ENCODE data around the gene ST6GALNAC4. TPM values are rescaled to one million over a fixed set of nuclear protein-coding genes. Genes with fewer than 3 reads are reported as not detected.
A peak's percentile ranks its signal among the peaks of the same experiment; 100 is the strongest.

Gene ST6GALNAC4
- polyA plus RNA-seq, 1 of the 3 experiments (the other 2 are of a cell fraction) = 30.2 TPM

DNA sequence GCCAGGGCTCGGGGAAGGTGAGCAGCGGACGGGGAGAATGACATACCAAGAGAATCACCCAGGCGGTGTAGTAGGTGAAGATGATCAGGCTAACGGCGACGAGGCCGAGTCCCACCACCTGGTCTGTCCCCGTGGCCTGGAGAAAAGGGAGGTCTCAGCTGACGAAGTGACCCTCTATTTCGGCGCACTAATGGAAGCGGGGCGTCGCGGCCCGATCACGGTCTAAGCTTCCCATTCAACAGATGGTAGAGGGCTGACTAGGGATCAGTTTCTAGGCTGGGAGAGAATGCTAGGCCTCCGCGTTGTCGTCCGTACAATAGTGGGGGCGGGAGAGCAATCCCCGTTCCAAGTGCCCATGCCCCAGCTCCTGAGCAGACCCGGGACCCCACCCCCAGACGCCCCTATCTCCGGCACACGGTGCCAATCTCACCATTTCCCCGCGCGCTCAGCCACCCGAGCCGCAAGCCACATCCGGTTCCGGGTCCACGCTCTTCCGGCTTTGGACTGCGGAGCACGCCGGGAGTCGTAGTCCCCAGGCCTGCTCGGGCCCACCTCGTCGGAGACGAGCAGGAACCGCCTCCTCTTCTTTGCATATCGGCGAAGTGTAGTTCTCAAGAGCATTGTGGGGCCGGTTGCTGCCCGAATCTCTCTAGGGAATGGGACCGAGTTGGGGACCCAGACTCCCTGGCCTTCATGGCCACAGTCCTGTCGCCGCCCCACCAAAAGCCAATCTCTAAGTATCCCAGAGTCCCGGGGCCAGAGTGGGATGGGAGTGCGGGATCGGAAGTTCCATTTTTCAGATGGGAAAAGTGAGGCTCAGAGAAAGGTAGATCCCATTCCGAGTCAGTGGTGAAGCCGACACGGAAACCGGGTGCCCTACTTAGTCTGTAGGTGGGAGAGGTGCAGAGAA is 20.8 kb upstream of the ST6GALNAC4 start, which contains the start of gene DPM2 (continued):
- TF ChIP-seq, protein P1, sequence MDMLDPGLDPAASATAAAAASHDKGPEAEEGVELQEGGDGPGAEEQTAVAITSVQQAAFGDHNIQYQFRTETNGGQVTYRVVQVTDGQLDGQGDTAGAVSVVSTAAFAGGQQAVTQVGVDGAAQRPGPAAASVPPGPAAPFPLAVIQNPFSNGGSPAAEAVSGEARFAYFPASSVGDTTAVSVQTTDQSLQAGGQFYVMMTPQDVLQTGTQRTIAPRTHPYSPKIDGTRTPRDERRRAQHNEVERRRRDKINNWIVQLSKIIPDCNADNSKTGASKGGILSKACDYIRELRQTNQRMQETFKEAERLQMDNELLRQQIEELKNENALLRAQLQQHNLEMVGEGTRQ (IDR thresholded peaks at IDR 0.05; ENCODE audit: borderline replicate concordance, low read depth, low read length) = no peak
- TF ChIP-seq, protein P2, sequence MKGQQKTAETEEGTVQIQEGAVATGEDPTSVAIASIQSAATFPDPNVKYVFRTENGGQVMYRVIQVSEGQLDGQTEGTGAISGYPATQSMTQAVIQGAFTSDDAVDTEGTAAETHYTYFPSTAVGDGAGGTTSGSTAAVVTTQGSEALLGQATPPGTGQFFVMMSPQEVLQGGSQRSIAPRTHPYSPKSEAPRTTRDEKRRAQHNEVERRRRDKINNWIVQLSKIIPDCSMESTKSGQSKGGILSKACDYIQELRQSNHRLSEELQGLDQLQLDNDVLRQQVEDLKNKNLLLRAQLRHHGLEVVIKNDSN (IDR thresholded peaks at IDR 0.05; ENCODE audit: borderline replicate concordance, low read depth) = no peak
- no peak for TF ChIP-seq FOXJ3 (CRISPR knock-in tag; IDR thresholded peaks at IDR 0.05)
- peak; percentile 51; the same call in 1 of the 2 replicates for TF ChIP-seq TAF1 (IDR thresholded peaks at IDR 0.05; ENCODE audit: borderline replicate concordance, low read depth, low read length)
- TF ChIP-seq, protein P3, sequence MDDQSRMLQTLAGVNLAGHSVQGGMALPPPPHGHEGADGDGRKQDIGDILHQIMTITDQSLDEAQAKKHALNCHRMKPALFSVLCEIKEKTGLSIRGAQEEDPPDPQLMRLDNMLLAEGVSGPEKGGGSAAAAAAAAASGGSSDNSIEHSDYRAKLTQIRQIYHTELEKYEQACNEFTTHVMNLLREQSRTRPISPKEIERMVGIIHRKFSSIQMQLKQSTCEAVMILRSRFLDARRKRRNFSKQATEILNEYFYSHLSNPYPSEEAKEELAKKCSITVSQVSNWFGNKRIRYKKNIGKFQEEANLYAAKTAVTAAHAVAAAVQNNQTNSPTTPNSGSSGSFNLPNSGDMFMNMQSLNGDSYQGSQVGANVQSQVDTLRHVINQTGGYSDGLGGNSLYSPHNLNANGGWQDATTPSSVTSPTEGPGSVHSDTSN (IDR thresholded peaks at IDR 0.05) = peak; percentile 49
- TF ChIP-seq JUND (IDR thresholded peaks at IDR 0.05) = no peak
- TF ChIP-seq EP300 (IDR thresholded peaks at IDR 0.05; ENCODE audit: borderline replicate concordance in 1 of 2, low read depth in 1 of 2, low read length in 1 of 2) = no peak
- TF ChIP-seq EZH2phosphoT487 (IDR thresholded peaks at IDR 0.05; ENCODE audit: borderline replicate concordance, low read depth) = no peak
- no peak for TF ChIP-seq FOXM1 (IDR thresholded peaks at IDR 0.05; ENCODE audit: low read depth)
- TF ChIP-seq, protein P4, sequence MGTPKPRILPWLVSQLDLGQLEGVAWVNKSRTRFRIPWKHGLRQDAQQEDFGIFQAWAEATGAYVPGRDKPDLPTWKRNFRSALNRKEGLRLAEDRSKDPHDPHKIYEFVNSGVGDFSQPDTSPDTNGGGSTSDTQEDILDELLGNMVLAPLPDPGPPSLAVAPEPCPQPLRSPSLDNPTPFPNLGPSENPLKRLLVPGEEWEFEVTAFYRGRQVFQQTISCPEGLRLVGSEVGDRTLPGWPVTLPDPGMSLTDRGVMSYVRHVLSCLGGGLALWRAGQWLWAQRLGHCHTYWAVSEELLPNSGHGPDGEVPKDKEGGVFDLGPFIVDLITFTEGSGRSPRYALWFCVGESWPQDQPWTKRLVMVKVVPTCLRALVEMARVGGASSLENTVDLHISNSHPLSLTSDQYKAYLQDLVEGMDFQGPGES (IDR thresholded peaks at IDR 0.05; ENCODE audit: low read depth, low read length) = no peak
- TF ChIP-seq GATA2 (CRISPR knock-in tag; IDR thresholded peaks at IDR 0.05) = no peak
- TF ChIP-seq, protein P5, sequence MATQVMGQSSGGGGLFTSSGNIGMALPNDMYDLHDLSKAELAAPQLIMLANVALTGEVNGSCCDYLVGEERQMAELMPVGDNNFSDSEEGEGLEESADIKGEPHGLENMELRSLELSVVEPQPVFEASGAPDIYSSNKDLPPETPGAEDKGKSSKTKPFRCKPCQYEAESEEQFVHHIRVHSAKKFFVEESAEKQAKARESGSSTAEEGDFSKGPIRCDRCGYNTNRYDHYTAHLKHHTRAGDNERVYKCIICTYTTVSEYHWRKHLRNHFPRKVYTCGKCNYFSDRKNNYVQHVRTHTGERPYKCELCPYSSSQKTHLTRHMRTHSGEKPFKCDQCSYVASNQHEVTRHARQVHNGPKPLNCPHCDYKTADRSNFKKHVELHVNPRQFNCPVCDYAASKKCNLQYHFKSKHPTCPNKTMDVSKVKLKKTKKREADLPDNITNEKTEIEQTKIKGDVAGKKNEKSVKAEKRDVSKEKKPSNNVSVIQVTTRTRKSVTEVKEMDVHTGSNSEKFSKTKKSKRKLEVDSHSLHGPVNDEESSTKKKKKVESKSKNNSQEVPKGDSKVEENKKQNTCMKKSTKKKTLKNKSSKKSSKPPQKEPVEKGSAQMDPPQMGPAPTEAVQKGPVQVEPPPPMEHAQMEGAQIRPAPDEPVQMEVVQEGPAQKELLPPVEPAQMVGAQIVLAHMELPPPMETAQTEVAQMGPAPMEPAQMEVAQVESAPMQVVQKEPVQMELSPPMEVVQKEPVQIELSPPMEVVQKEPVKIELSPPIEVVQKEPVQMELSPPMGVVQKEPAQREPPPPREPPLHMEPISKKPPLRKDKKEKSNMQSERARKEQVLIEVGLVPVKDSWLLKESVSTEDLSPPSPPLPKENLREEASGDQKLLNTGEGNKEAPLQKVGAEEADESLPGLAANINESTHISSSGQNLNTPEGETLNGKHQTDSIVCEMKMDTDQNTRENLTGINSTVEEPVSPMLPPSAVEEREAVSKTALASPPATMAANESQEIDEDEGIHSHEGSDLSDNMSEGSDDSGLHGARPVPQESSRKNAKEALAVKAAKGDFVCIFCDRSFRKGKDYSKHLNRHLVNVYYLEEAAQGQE (IDR thresholded peaks at IDR 0.05; ENCODE audit: low read depth, low read length) = no peak
- no peak for TF ChIP-seq SMC3 (IDR thresholded peaks at IDR 0.05; ENCODE audit: low read depth, low read length)
- TF ChIP-seq NRF1 (IDR thresholded peaks at IDR 0.05; ENCODE audit: low read depth, low read length) = no peak
- no peak for TF ChIP-seq SIN3A (IDR thresholded peaks at IDR 0.05; ENCODE audit: borderline replicate concordance, low read depth, low read length)
- TF ChIP-seq NFIC (IDR thresholded peaks at IDR 0.05; ENCODE audit: borderline replicate concordance) = 0 out of 2 replicates have a peak, but pooled peaks have one; percentile 3
